ENCODE results near the gene CNTN5.

GRCh38 chr11:100303897-100304296 lies 1283.1 kb downstream of the CNTN5 start:
- TF ChIP-seq REST (IDR thresholded peaks at IDR 0.05; ENCODE audit: low read depth) = no peak
- no peak for TF ChIP-seq FOXM1 (IDR thresholded peaks at IDR 0.05; ENCODE audit: borderline replicate concordance, low read depth)
- TF ChIP-seq ZBTB7A (IDR thresholded peaks at IDR 0.05; ENCODE audit: low read depth) = no peak
- TF ChIP-seq TAF1 (IDR thresholded peaks at IDR 0.05; ENCODE audit: low read depth) = no peak
- no peak for TF ChIP-seq EGR1 (IDR thresholded peaks at IDR 0.05)
- no peak for TF ChIP-seq EP300 (IDR thresholded peaks at IDR 0.05; ENCODE audit: borderline replicate concordance)

Data from Ishikawa (cell line).